Measurements from ENCODE around the gene IL11RA.
A peak's percentile ranks its signal among the peaks of the same experiment; 100 is the strongest.
"Not testable (repeated sequence)": the region's sequence is repeated elsewhere in the genome, so short reads cannot be mapped to it uniquely, and the experiment has no call there.

Gene IL11RA

DNA sequence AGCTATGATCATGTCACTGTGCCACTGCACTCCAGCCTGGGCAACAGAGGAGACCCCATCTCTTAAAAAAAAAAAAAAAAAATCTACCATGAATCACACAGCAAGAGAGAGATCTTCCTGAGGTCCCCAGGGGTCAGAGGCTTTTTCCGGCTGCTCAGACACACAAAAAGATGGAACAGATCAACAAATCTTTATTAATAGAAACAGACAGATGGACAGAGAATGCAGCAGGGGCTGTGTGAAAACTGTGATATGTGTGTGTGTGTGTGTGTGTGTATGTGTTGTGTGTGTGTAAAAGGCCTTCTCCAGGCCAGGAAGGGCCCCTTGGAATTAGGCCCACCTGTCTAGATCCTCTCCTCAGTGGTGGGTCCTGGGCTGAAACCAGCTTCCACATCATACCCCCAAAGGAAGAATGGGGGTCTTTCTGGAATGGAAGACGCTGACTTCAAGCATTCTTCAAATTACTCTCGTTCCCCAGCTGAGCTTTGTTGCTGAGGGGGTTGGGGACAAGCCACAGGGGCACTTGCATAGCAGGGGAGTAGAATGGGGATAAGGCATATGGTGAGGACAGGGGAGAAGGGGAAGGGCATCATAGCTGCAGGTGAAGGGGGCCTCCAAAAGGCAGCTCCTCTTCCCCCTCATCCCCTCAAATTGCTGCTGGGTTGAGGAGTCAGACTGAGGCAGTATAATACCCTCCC, 17.3 kb upstream of the IL11RA start:
- Mint-ChIP-seq H3K9me3 (no peaks in the 10 kb centered on the region), H3K4me1 (peaks cover 40% of the 10 kb centered on the region), H3K36me3 (ENCODE audit: low read depth) (peaks cover 4% of the 10 kb centered on the region), H3K27ac (no peak overlapping the region), H3K27me3 (ENCODE audit: low read depth, poor library complexity) (peaks cover 32% of the 10 kb centered on the region), H3K4me3 (no peak overlapping the region)
- TF ChIP-seq, protein P1, sequence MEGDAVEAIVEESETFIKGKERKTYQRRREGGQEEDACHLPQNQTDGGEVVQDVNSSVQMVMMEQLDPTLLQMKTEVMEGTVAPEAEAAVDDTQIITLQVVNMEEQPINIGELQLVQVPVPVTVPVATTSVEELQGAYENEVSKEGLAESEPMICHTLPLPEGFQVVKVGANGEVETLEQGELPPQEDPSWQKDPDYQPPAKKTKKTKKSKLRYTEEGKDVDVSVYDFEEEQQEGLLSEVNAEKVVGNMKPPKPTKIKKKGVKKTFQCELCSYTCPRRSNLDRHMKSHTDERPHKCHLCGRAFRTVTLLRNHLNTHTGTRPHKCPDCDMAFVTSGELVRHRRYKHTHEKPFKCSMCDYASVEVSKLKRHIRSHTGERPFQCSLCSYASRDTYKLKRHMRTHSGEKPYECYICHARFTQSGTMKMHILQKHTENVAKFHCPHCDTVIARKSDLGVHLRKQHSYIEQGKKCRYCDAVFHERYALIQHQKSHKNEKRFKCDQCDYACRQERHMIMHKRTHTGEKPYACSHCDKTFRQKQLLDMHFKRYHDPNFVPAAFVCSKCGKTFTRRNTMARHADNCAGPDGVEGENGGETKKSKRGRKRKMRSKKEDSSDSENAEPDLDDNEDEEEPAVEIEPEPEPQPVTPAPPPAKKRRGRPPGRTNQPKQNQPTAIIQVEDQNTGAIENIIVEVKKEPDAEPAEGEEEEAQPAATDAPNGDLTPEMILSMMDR (IDR thresholded peaks at IDR 0.05): no peak
- no peak for DNase-seq

DNA sequence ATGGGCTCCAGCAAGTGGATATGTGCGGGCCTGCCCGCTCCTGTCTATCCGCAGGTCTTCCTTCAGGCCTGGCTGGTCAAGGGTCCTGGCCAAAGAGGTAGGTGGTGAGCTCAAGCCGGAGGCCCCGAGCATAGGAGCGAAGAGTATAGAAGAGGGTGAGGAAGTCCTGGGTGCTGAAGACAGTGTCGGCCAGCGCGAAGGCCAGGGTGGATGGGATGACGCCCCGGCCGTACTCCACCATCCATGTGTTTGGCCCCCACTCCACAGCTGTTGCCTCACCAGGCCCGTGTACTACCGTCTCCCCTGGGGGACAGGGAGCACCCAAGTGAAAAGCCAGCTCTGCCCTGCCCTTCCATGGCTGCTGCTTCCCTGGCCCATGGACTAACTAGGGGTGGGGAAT, 16.4 kb upstream of the IL11RA start:
- TF ChIP-seq, protein P1 (IDR thresholded peaks at IDR 0.05): no peak
- peak overlapping the region; percentile 62 for H3K4me3 Mint-ChIP-seq

DNA sequence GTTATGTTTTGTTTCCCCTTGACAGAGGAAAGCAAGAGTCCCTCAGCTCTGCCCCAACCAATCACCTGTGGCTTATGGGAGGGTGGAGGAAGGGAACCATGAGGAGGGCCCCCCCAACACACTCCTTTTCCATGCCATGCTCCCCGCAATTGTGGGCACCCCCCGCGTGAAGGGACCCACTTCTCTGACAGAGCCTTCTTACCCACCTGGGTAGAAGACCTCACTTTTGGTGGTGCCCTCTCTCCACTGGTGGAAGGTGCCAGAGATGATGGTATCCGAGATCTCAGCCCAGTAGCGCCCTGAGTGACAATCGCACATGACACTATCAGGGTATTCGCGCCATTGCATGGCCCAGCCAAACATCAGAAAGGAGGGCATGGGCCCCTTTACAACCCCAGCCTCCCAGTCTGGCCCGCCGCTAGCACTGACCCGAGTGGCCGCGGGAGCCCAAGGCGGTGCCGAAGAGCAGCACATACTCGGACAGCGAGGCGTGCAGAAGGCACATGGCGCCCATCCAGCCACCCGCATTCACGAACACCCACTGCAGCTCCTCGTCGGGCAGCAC, 15.1 kb upstream of the IL11RA start:
- peak overlapping the region; percentile 57 for H3K27ac Mint-ChIP-seq

More for the DNA sequence above, 16.4 kb upstream of the IL11RA start:
- Mint-ChIP-seq H3K27me3 (ENCODE audit: low read depth, poor library complexity) (peaks cover 23% of the 10 kb centered on the region), H3K27ac (no peak overlapping the region), H3K4me1 (peaks cover 34% of the 10 kb centered on the region), H3K36me3 (ENCODE audit: low read depth) (peaks cover 4% of the 10 kb centered on the region), H3K9me3 (no peaks in the 10 kb centered on the region)
- DNase-seq: no peak

DNA sequence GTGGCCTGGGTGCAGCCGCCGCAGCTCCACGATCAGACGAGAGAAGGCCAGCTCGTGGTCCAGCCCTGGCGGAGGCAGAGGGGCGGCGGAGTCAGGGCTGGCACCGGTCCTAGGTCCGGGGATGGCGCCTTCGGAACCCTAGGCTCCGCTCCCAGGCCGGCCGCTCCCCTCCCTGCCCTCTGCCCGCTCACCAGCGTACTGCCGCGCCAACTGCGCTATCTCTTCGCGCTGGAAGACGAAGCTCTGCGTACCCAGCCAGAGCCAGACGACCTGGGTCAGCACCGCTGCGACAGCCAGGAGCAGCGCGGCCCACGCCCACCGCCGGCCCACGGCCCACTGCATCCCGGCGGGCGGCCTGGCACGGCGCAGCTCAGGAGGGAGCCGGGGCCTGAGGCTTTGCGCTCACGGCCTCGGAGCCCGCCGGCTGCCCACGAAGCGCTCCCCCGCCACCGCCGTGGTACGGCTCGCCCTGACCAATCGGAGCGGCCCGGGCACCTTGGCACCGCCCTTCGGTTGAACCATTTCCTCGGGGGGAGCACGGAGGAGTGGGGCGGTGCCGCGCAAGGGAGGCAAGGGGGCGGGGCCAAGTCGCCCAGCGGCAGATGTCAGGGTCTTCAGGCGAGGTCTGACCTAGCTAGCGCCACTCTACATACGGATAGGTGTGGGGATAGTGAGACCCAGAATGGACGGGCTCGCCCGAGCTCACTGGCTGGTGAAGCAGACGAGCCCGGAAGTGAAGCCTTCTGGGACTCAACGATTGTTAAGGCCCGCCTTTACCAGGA, 14.4 kb upstream of the IL11RA start, which contains the start of gene SIGMAR1:
TSS of gene SIGMAR1 (minus strand) at position 432 of the 782 bp plus-strand sequence. CDS start at position 342, 90 bp downstream.
- peak; percentile 97 for DNase-seq
- H3K27ac Mint-ChIP-seq: peak within 1 kb of the TSS; percentile 57

More for the DNA sequence above, 15.1 kb upstream of the IL11RA start:
- peaks cover 4% of the 10 kb centered on the region for H3K36me3 Mint-ChIP-seq (ENCODE audit: low read depth)
- no peak for DNase-seq
- H3K4me3 Mint-ChIP-seq: peak overlapping the region; percentile 87
- peaks cover 10% of the 10 kb centered on the region for H3K27me3 Mint-ChIP-seq (ENCODE audit: low read depth, poor library complexity)
- TF ChIP-seq, protein P1 (IDR thresholded peaks at IDR 0.05): no peak
- H3K9me3 Mint-ChIP-seq: no peaks in the 10 kb centered on the region
- peaks cover 32% of the 10 kb centered on the region for H3K4me1 Mint-ChIP-seq

DNA sequence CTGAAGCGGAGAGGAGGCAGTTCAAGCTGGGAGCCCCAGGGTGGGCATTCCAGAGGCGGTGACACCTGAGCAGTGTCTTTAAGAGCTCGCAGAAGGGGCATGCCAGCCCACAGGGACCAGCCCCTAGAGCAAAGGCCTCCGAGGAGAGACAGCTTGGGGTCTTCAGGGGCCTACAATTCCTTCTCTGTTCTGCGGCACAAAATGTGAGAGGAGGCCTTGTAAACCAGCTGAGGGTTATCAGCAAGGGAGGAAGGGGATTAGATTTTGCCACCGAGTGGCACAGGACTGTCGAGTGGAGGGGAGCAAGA, 13.9 kb upstream of the IL11RA start:
- peaks cover 31% of the 10 kb centered on the region for H3K4me1 Mint-ChIP-seq
- TF ChIP-seq, protein P1 (IDR thresholded peaks at IDR 0.05): no peak
- H3K27ac Mint-ChIP-seq: no peak overlapping the region
- peaks cover 4% of the 10 kb centered on the region for H3K36me3 Mint-ChIP-seq (ENCODE audit: low read depth)
- H3K4me3 Mint-ChIP-seq: peak overlapping the region; percentile 87
- H3K9me3 Mint-ChIP-seq: no peaks in the 10 kb centered on the region
- no peak for DNase-seq
- peaks cover 5% of the 10 kb centered on the region for H3K27me3 Mint-ChIP-seq (ENCODE audit: low read depth, poor library complexity)

More for the DNA sequence above, 14.4 kb upstream of the IL11RA start, which contains the start of gene SIGMAR1:
- TF ChIP-seq, protein P1 (IDR thresholded peaks at IDR 0.05): no peak
- H3K4me3 Mint-ChIP-seq: peak within 1 kb of the TSS; percentile 87
- peaks cover 32% of the 10 kb centered on the region for H3K4me1 Mint-ChIP-seq
- H3K9me3 Mint-ChIP-seq: no peaks in the 10 kb centered on the region
- H3K27me3 Mint-ChIP-seq (ENCODE audit: low read depth, poor library complexity): peaks cover 9% of the 10 kb centered on the region
- peaks cover 4% of the 10 kb centered on the region for H3K36me3 Mint-ChIP-seq (ENCODE audit: low read depth)

DNA sequence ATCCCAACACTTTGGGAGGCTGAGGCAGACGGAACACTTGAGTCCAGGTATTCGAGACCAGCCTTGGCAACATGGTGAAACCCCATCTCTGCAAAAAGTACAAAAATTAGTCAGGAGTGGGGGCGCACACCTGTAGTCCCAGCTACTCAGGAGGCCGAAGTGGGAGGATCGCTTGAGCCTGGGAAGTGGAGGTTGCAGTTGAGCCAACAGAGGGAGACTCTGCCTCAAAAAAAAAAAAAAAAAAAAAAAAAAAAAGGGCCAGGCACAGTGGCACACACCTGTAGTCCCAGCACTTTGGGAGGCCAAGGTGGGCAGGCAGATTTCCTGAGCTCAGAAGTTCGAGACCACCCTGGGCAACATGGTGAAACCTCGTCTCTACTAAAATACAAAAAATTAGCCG, 12.7 kb upstream of the IL11RA start:
- H3K27me3 Mint-ChIP-seq (ENCODE audit: low read depth, poor library complexity); H3K4me3 Mint-ChIP-seq; H3K27ac Mint-ChIP-seq; DNase-seq; H3K36me3 Mint-ChIP-seq (ENCODE audit: low read depth); H3K9me3 Mint-ChIP-seq: not testable (repeated sequence)
- H3K4me1 Mint-ChIP-seq: peaks cover 30% of the 10 kb centered on the region
